HG03521 (cell line): Measurements from ENCODE around the gene ZNF8.
"Not testable (repeated sequence)": the region's sequence is repeated elsewhere in the genome, so short reads cannot be mapped to it uniquely, and the experiment has no call there.

Source experiments
- ATAC-seq: cut with Tn5 transposase; IDR thresholded peaks from one replicate; pipeline ENCODE4 v1.9.1; 2021; ENCODE audit warnings: mild to moderate bottlenecking, moderate library complexity; ENCODE audit not compliant: unreplicated experiment

Gene ZNF8

GRCh38 chr19:58294743-58295374 is 16.1 kb downstream of the ZNF8 start:
- ATAC-seq = no peak

GRCh38 chr19:58296104-58296503 is 17.3 kb downstream of the ZNF8 start:
- no peak for ATAC-seq

GRCh38 chr19:58300620-58301019 is 21.9 kb downstream of the ZNF8 start:
- no peak for ATAC-seq

GRCh38 chr19:58304255-58304654 is 25.5 kb downstream of the ZNF8 start:
- ATAC-seq = no peak

- no peak for ATAC-seq
These were observed 26.0 kb downstream of the ZNF8 start for GRCh38 chr19:58304748-58305064.

- peak; percentile 93 for ATAC-seq
These were observed 26.5 kb downstream of the ZNF8 start, which contains the start of gene ERVK3-1 for GRCh38 chr19:58305065-58305931. Gene ERVK3-1, plus strand, starts transcription at chr19:58305377. Its CDS starts 6,792 bp downstream, at chr19:58312169.

GRCh38 chr19:58305932-58306323 is 27.2 kb downstream of the ZNF8 start:
- no peak for ATAC-seq

GRCh38 chr19:58307736-58308135 is 29.0 kb downstream of the ZNF8 start:
- no peak for ATAC-seq

GRCh38 chr19:58310685-58311084 is 31.9 kb downstream of the ZNF8 start:
- ATAC-seq = not testable (repeated sequence)

- ATAC-seq = no peak
These were observed 32.6 kb downstream of the ZNF8 start for GRCh38 chr19:58311345-58311865.

GRCh38 chr19:58315580-58315979 is 36.8 kb downstream of the ZNF8 start:
- no peak for ATAC-seq

GRCh38 chr19:58317476-58318072 is 38.8 kb downstream of the ZNF8 start:
- ATAC-seq = no peak

GRCh38 chr19:58318297-58318696 is 39.5 kb downstream of the ZNF8 start:
- ATAC-seq = no peak

GRCh38 chr19:58319241-58319640 is 40.5 kb downstream of the ZNF8 start:
- no peak for ATAC-seq

GRCh38 chr19:58325311-58326022 is 46.7 kb downstream of the ZNF8 start:
- no peak for ATAC-seq

GRCh38 chr19:58326501-58326913 is 47.8 kb downstream of the ZNF8 start:
- ATAC-seq = no peak

- ATAC-seq = peak; percentile 78
These were observed 48.4 kb downstream of the ZNF8 start, which contains the start of gene ZSCAN22 for GRCh38 chr19:58326914-58327726. Gene ZSCAN22, plus strand, starts transcription at chr19:58326994. Its CDS starts 7,809 bp downstream, at chr19:58334803.

- ATAC-seq = no peak
These were observed 50.2 kb downstream of the ZNF8 start for GRCh38 chr19:58328999-58329398.

- ATAC-seq = no peak
These were observed 51.7 kb downstream of the ZNF8 start for GRCh38 chr19:58330458-58330857.

GRCh38 chr19:58332697-58333096 is 53.9 kb downstream of the ZNF8 start:
- no peak for ATAC-seq
